ENCODE measurements around the gene SPAG4.

SPAG4 gene

GRCh38 chr20:35644806-35645205 is 29.2 kb downstream of the SPAG4 start:
- TF ChIP-seq CTCF (IDR thresholded peaks at IDR 0.05), result no peak
- Histone ChIP-seq H3K9me3 (no peaks in the 10 kb centered on the region), H3K36me3 (peaks cover 4% of the 10 kb centered on the region), H3K27ac (peak overlapping the region; percentile 62), H3K4me3 (ENCODE audit: low read depth in 1 of 2, low read length in 1 of 2) (no peak overlapping the region), H3K4me1 (ENCODE audit: control insufficient read depth in 1 of 2, insufficient read depth in 1 of 2, low read depth in 1 of 2, low read length in 1 of 2) (peaks cover 56 to 58% of the 10 kb centered on the region in 2 experiments), H3K27me3 (no peaks in the 10 kb centered on the region)

GRCh38 chr20:35648836-35649235 is 33.2 kb downstream of the SPAG4 start:
- Histone ChIP-seq H3K4me1 (ENCODE audit: control insufficient read depth in 1 of 2, insufficient read depth in 1 of 2, low read depth in 1 of 2, low read length in 1 of 2) (peaks cover 22 to 26% of the 10 kb centered on the region in 2 experiments), H3K4me3 (ENCODE audit: low read depth in 1 of 2, low read length in 1 of 2) (no peak overlapping the region), H3K36me3 (peaks cover 32% of the 10 kb centered on the region), H3K27ac (peak overlapping the region; percentile 4), H3K27me3 (no peaks in the 10 kb centered on the region), H3K9me3 (no peaks in the 10 kb centered on the region)
- TF ChIP-seq CTCF (IDR thresholded peaks at IDR 0.05), result no peak

- no peak overlapping the region for H3K4me3 ChIP-seq (ENCODE audit: low read depth in 1 of 2, low read length in 1 of 2)
- H3K36me3 ChIP-seq, result peaks cover 46% of the 10 kb centered on the region
- H3K9me3 ChIP-seq, result no peaks in the 10 kb centered on the region
- TF ChIP-seq CTCF (IDR thresholded peaks at IDR 0.05), result no peak
- H3K27ac ChIP-seq, result peak overlapping the region; percentile 19
- H3K4me1 ChIP-seq (ENCODE audit: control insufficient read depth in 1 of 2, insufficient read depth in 1 of 2, low read depth in 1 of 2, low read length in 1 of 2), result peaks cover 4 to 8% of the 10 kb centered on the region in 2 experiments
- H3K27me3 ChIP-seq, result no peaks in the 10 kb centered on the region
Measured at GRCh38 chr20:35650632-35651031, 35.0 kb downstream of the SPAG4 start.

- Histone ChIP-seq H3K27ac (no peak overlapping the region), H3K36me3 (peaks cover 46% of the 10 kb centered on the region), H3K4me1 (ENCODE audit: control insufficient read depth in 1 of 2, insufficient read depth in 1 of 2, low read depth in 1 of 2, low read length in 1 of 2) (no peaks in the 10 kb centered on the region), H3K9me3 (no peaks in the 10 kb centered on the region), H3K4me3 (ENCODE audit: low read depth in 1 of 2, low read length in 1 of 2) (no peak overlapping the region), H3K27me3 (no peaks in the 10 kb centered on the region)
- no peak for TF ChIP-seq CTCF (IDR thresholded peaks at IDR 0.05)
Measured at GRCh38 chr20:35651958-35652357, 36.3 kb downstream of the SPAG4 start.

GRCh38 chr20:35652641-35653429 is 37.2 kb downstream of the SPAG4 start:
- Histone ChIP-seq H3K27ac (no peak overlapping the region), H3K9me3 (no peaks in the 10 kb centered on the region), H3K27me3 (no peaks in the 10 kb centered on the region), H3K4me1 (ENCODE audit: control insufficient read depth in 1 of 2, insufficient read depth in 1 of 2, low read depth in 1 of 2, low read length in 1 of 2) (no peaks in the 10 kb centered on the region), H3K36me3 (peaks cover 42% of the 10 kb centered on the region), H3K4me3 (ENCODE audit: low read depth in 1 of 2, low read length in 1 of 2) (no peak overlapping the region)
- no peak for TF ChIP-seq CTCF (IDR thresholded peaks at IDR 0.05)
